T47D (cell line): ENCODE results near the gene TAF1C.
"Not testable (repeated sequence)": the region's sequence is repeated elsewhere in the genome, so short reads cannot be mapped to it uniquely, and the experiment has no call there.

Source experiments
- DNase-seq, 2 experiments: peaks; one replicate each; pipeline versions ENCODE4 v3.0.0 to v3.0.0-alpha.2; 2011 to 2012; ENCODE audit warnings: low read depth in 1 of 2, low spot score in 1 of 2
- JUND ChIP-seq: IDR thresholded peaks from 2 replicates; pipeline ENCODE4 v1.6.1; 2012; ENCODE audit warnings: low read depth
- in situ Hi-C: cut with HindIII; loops from 2 replicates; pipeline ENCODE4 v1.10.0; 2016; ENCODE audit warnings: low sequenced_read_pairs, low pct_unique_long_range_greater_than_20kb

TAF1C gene

DNA sequence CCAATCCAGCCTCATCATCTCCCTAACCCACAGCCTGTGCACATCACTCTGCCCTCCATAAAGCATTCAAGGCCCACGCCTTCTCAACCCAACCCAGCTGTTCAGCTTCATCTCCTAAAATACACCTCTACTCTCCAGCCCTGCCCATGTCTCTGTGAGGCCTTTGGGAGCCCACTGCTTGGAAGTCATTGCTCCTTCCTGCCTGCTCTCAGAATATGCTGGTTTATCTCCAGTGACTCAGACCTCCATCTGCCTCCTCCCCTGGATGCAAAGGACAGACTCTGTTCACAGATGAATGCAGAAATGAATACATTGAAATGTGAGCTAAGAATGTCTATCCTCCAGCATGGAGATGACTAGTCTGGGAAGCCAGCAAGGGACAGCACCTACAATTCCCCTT lies 34.0 kb upstream of the TAF1C start:
- no peak for TF ChIP-seq JUND
- in situ Hi-C loops = no loop called here
- DNase-seq = no peak

DNA sequence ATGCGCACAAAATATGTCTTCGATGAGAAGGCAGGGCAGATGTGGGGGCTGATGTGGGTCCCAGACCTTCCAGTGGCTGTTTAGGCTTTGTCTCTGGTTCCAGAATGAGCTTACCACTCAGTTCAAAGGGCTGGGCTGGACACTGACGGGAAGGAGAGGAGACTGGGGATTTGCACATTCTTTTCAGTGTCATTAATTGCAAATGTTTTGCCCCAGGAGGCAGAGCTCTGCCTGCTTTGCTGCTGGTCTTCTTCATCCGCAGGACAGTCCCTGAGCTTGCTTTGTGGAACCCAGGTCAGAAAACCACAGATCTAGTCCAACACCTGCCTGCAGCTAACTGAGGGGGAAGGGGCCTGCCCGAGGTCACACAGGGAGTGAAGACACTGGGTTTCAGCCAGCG lies 32.1 kb upstream of the TAF1C start:
- in situ Hi-C loops = no loop called here
- no peak for DNase-seq
- no peak for TF ChIP-seq JUND

DNA sequence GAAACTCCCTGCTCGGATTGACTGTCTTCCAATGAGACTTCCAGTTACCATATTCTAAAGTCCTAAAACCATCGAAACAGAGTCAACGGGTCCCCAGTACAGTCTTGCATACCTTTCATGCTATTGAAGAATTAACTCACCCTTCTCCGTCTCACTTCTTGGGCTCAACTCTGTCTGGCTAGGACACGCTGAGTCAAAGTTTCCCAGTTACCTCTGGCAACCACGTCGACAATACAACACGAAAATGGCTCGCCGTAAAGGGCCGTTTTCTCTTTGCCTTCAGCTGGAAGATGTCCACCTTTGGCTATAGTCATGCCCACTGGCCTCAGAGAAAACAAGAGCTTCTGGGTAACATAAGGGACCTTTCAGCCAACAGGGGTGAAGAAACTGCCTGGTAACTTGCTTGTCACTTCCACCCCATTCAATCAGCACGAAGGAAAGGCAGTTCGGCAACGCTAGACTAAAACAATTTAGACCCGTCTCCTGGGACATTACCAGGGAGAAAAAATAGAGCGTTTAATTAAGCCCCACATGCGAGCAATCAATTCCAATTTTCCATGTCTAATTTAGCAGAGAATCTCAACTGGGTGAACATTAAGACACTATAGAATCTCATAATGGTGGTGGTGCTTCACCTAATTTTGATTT lies 31.4 kb upstream of the TAF1C start:
- DNase-seq = no peak
- TF ChIP-seq JUND = no peak
- in situ Hi-C loops = no loop called here

DNA sequence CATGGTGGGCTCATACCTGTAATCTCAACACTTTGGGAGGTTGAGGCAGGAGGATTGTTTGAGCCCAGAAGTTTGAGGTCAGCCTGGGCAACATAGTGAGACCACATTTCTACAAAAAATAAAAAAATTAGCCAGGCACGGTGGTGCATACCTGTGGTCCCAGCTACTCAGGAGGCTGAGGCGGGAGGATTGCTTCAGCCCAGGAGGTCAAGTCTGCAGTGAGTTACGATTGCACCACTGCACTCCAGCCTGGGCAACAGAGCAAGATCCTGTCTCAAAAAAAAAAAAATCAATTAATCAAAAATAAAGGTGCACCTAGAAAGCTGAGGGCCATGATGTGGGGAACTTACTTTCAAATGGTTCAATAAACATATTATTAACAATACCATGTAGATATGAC lies 29.3 kb upstream of the TAF1C start:
- DNase-seq, in situ Hi-C loops: not testable (repeated sequence)

DNA sequence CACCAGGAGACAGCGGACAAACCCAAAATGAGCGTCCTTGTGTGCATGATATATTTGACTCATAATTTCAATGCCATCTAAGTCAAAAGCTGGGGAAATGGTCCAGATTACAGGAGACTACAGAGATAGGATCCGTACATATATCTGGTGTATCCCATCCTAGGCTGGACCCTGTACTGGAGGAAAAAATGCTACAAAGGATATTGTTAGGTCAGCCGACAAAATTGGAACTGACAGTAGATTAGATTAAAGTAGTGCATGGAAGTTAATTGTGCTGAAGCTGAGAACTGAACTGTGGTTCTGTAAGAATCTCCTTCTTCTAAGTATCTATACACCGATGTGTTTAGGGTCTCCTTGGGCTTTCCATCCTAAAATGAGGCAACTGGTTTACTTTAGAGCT lies 28.7 kb upstream of the TAF1C start:
- in situ Hi-C loops = no loop called here
- no peak for DNase-seq
- no peak for TF ChIP-seq JUND

DNA sequence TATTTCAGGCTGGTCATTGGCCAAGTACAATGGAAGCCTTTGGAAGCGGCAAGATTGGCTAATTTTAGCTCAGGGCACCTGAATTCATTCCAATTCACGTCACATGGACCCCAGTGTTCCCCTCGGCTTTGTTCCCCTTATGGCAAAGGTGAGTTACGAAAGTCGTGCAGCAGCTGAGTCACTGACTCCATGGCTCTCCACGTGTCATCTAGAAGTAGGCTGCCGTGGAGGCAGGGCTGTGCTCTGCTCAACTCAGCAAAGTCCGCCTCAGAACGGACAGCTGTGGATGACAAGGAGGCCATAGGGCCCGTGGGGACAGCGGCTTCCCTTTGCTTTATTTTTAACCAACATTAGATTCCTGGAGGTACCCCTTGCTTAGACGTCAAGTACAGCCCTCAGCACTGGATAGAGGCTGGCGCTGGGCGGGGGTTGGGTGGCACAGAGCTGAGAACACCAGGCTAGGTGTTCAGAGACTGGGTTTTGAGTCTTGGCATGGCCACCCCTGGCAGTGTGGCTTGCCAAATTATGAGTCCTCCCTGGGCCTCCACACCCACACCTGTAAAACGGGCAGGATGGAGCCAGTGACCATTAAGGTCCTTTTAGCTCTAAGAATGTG lies 27.7 kb upstream of the TAF1C start:
- in situ Hi-C loops = no loop called here

DNA sequence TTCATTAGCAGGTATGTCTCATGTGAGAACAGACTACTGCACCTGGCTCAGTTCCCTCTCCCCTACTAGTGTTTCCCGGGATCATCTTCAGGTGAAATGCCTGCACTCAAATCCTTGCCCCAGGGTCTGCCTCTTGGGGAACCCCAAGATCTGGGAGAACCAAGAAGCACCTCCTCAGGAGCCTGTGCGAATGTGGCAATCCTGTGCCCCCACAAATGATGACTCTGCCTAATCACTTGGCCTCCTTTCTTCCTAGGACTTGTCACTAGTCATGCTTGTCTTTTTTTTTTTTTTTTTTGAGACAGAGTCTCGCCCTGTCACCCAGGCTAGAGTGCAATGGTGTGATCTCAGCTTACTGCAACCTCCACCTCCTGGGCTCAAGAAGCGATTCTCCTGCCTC lies 25.8 kb upstream of the TAF1C start:
- no peak for TF ChIP-seq JUND
- in situ Hi-C loops = no loop called here
- DNase-seq = no peak

More for the DNA sequence above, 27.7 kb upstream of the TAF1C start:
- DNase-seq = no peak
- no peak for TF ChIP-seq JUND

DNA sequence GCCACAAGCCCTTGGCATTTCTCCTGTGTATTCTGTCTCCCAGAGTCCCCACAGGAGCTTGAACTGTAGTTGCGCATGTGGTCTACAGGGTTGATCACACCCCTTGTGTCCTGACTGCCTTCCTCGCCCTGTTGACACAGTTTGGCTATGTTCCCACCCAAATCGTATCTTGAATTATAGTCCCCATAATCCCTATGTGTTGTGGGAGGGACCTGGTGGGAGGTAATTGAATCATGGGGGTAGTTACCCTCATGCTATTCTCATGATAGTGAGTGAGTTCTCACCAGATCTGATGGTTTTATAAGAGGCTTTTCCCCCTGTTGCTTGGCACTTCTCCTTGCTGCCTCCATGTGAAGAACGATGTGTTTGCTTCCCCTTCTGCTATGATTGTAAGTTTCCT lies 25.3 kb upstream of the TAF1C start:
- no peak for TF ChIP-seq JUND
- in situ Hi-C loops = no loop called here
- no peak for DNase-seq

DNA sequence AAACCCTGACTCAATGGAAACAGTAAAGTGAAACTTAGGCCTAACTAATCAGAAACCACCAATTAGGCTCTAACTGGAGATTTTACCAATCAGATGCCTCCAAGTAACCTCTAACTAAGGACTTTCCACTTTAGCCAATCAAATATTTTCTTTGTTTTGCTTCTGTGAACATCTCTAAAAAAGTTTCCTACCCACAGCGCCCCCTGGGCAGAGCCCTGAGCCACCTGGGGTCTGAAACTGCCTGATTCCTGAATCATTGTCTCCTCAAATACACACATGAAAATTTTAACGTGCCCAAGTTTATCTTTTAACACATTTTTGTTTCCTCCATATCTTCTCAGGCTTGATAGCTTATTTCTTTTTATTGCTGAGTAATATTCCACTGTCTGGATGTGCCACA lies 23.1 kb upstream of the TAF1C start:
- in situ Hi-C loops = no loop called here
- no peak for TF ChIP-seq JUND
- no peak for DNase-seq

DNA sequence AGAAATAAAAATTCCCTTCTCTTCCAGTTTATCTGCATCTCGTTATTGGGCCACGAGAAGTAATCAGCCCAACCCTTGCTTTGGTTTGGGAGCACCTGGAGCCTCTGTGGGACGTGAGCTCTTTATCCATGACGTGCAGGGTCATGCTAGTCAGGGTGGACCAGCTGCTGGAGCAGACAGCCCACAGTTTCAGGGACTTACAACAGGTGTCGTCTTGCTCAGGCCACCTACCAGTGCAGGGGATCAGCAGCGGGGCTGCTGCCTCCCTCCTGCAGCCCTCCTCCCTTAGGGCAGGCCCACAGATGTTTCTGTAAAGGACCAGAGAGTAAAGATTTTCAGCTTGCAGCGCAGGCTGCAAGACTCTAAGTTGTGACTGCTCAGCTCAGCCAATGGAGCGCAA lies 21.0 kb upstream of the TAF1C start:
- in situ Hi-C loops = no loop called here
- DNase-seq = no peak
- no peak for TF ChIP-seq JUND

DNA sequence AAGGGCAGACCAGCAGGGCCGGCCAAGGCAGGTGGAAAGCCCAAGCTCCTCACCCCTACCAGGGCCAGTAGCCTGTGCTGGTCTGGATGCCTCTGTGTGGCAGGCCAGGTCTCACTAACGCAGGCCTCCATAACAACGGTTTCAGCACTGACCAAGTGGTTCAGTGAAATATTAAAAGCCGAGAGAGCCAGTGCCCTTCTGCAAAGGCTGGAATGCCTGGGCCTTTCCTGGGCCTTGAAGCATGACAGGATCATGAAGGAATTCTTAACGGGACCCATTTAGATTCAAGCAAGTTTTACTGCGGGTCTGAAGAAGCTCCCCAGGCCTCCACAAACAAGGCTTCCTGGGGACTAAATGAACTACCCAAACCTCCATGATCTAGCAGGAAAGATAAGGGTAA lies 20.4 kb upstream of the TAF1C start:
- TF ChIP-seq JUND = no peak
- in situ Hi-C loops = no loop called here
- DNase-seq = no peak

DNA sequence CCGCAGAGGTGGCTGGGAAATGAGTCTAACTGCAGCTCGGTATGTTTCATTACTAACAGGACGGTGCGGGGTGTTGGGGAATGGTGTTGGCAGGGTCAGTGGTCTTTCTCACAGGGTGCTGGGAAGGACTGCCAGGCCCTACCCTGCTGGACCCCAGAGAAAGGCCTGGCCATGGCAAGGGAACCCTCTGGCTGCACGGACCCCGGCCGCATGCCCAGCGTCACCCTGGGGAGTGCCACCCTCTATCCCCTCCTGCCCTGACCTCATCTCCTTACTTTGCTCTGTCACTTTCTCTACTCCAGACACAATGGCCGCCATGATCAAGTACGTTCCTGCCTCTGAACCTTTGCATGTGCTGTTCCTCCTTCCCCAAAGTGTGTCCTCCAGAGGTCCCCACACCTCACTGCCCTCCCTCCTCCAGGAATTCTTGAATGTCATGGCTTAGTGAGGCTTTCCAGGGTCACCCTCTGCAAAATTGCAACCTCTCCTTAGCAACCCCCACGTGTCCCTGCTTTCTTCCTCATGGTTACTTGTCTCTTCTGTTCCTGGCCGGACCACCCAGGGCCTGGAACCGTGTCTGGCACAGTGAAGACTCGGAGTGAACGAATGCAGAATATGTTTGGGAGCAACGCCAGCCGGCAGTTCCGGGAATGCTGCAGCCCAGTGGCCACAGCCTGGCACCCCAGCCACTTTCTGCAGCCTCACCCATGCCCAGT lies 19.3 kb upstream of the TAF1C start:
- in situ Hi-C loops = no loop called here
- DNase-seq = no peak
- TF ChIP-seq JUND = no peak

DNA sequence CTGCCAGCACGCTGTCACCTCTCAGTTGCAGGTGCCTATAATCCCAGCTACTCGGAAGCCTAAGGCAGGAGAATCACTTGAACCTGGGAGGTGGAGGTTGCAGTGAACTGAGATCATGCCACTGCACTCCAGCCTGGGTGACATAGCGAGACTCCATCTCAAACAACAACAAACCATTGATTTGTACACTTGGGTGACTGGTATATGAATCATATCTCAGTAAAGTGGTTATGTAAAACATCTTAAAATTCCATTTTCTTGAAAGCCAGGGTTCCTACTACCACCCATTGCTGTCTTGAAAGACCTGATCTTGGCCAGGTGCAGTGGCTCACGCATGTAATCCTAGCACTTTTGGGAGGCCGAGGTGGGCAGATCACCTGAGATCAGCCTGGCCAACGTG lies 18.3 kb upstream of the TAF1C start:
- DNase-seq, in situ Hi-C loops: not testable (repeated sequence)

DNA sequence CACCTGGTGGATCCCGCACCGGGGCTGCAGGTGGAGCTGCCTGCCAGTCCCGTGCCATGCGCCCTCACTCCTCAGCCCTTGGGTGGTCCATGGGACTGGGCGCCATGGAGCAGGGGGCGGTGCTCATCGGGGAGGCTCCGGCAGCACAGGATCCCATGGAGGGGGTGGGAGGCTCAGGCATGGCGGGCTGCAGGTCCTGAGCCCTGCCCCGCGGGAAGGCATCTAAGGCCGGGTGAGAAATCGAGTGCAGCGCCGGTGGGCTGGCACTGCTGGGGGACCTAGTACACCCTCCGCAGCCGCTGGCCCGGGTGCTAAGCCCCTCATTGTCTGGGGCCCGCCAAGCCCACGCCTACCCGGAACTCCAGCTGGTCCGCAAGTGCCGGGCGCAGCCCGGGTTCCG lies 17.7 kb upstream of the TAF1C start:
- in situ Hi-C loops, DNase-seq: not testable (repeated sequence)
